Kidney tubule cell (primary cell): ENCODE measurements around the gene ILDR2.
"Not testable (repeated sequence)": the region's sequence is repeated elsewhere in the genome, so short reads cannot be mapped to it uniquely, and the experiment has no call there.

ENCODE experiments used
- DNase-seq: peaks from one replicate; pipeline ENCODE4 v3.0.0-alpha.2; 2018; ENCODE audit warnings: low spot score

The ILDR2 gene

GRCh38 chr1:166888373-166889111 is 86.8 kb downstream of the ILDR2 start:
- no peak for DNase-seq

GRCh38 chr1:166884971-166885370 is 90.4 kb downstream of the ILDR2 start:
- DNase-seq: no peak

GRCh38 chr1:166884040-166884642 is 91.2 kb downstream of the ILDR2 start:
- peak; percentile 54 for DNase-seq

DNA sequence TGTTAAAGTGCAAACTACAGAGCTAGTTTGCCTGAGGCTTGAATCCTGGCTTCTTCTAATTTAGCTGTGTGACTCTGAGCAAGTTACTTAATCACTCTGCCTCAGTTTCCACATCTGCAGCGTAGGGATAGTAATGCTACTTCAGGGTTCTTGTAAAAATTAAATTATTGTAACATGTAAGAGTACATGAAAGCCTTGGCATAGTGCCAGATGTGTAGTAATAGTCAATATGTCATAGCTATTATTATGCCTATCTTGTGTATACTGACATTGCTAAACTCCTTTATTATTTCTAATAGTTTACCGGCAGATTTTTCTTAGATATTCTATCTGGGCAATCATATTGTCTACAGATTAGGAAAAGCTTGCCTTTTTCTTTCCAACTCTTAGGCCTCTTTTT is 92.4 kb downstream of the ILDR2 start:
- no peak for DNase-seq

- not testable (repeated sequence) for DNase-seq
Measured at GRCh38 chr1:166878173-166878917, 97.0 kb downstream of the ILDR2 start.

GRCh38 chr1:166876540-166876838 is 98.9 kb downstream of the ILDR2 start:
- DNase-seq: no peak

- peak; percentile 99 for DNase-seq
Measured at GRCh38 chr1:166875734-166876539, 99.4 kb downstream of the ILDR2 start, which contains the start of gene TADA1. TSS of gene TADA1 (minus strand) at chr1:166876264. CDS start at chr1:166876233, 31 bp downstream.

DNA sequence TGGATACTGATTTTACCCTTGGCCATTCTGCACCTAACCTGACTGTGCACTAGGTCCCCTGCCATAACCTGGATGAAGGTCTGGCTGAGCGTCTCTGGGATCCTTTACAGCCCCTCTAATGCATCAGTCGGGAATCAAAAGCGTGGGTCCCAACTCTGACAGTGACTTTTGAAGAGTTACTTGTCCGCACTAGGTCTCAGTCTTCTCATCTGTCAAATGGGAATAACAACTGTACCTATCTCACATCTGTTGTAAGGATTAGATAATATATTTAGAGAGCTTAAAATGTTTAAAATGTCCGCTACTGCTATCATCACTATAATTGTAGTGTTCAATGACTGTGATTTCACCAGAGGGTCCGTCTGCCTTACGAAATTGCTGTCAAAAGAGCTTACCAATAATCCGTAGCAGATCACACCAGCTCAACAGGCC is 100.0 kb downstream of the ILDR2 start:
- no peak for DNase-seq

DNA sequence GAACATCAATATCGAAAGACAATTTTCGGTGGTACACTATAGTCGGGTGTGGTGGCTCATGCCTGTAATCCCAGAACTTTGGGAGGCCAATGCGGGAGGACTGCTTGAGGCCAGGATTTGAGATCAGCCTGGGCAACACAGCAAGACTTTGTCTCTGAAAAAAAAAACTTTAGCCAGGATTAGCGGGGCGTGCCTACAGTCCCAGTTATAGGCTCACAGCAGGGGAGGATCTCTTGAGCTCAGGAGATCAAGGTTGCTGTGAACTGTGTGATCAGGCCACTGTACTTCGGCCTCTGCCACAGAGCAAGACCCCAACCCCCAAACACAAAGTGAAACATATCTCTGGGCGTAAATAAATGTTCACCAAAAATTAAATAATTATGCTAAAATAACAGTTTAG is 100.9 kb downstream of the ILDR2 start:
- no peak for DNase-seq

GRCh38 chr1:166870584-166870983 is 104.8 kb downstream of the ILDR2 start:
- DNase-seq: no peak

- no peak for DNase-seq
Measured at GRCh38 chr1:166869318-166870099, 105.8 kb downstream of the ILDR2 start.

GRCh38 chr1:166868639-166869038 is 106.7 kb downstream of the ILDR2 start:
- no peak for DNase-seq

DNA sequence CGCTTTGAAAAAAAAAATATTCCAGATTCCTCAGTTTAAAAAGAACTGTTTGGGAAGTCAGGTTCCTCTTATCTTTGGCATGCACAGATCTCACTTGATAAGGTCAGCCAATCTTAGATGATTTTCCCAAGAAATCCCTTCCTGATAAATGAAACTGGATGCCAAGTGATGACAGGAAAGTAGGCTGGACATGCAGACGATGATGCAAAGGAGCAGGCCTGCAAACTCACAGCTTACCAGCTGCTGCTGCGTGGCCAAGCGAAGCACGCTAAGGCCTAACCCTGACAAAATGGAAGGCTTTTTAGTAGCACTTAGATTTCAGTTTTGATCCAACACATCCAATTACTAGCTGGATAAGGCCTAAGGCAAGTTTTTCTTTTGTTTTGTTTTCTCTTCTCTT is 109.4 kb downstream of the ILDR2 start:
- DNase-seq: no peak

GRCh38 chr1:166859597-166859996 is 115.7 kb downstream of the ILDR2 start:
- no peak for DNase-seq

- no peak for DNase-seq
Measured at GRCh38 chr1:166858726-166859419, 116.5 kb downstream of the ILDR2 start.
